Sigmoid colon (tissue), 7 donors: ENCODE measurements around the gene CREB3. TPM values are rescaled to one million over a fixed set of nuclear protein-coding genes. Genes with fewer than 3 reads are reported as not detected.
A peak's percentile ranks its signal among the peaks of the same experiment; 100 is the strongest.

ENCODE experiments used
- DNase-seq: peaks from one replicate; pipeline ENCODE4 v3.0.0-alpha.2; 2019
- H3K27ac ChIP-seq, 4 donors: fragments of 200-600 bp; sonication (generic); one replicate each; pipeline ENCODE4 v1.5.1; 2016 to 2019; ENCODE audit warnings: mild to moderate bottlenecking in 1 of 4
- H3K27me3 ChIP-seq, 3 donors: fragments of 200-600 bp; sonication (generic); one replicate each; pipeline ENCODE4 v1.5.1; 2019; ENCODE audit warnings: mild to moderate bottlenecking in 1 of 3
- H3K36me3 ChIP-seq, 4 donors: fragments of 200-600 bp; sonication (generic); one replicate each; pipeline ENCODE4 v1.5.1; 2016 to 2019
- H3K4me1 ChIP-seq, 4 donors: fragments of 200-600 bp; sonication (generic); one replicate each; pipeline ENCODE4 v1.5.1; 2017 to 2019
- H3K4me3 ChIP-seq, 4 donors: fragments of 200-600 bp; sonication (generic); one replicate each; pipeline ENCODE4 v1.5.1; 2017 to 2019; ENCODE audit warnings: mild to moderate bottlenecking in 2 of 4, moderate library complexity in 1 of 4
- H3K9me3 ChIP-seq, 4 donors: fragments of 200-600 bp in 3 of 4; sonication (generic) in 3 of 4; one replicate each; pipeline versions ENCODE4 v1.5.1 to v1.6.1; 2013 to 2019
- EP300 ChIP-seq, 4 donors: sonication (generic); formaldehyde crosslinking; IDR thresholded peaks; one replicate each; pipeline ENCODE4 v1.6.1; 2017; ENCODE audit warnings: antibody characterized with exemption in 4 of 4
- POLR2A ChIP-seq, 2 donors: fragments of 450-650 bp; IDR thresholded peaks; one replicate each; pipeline ENCODE4 v1.6.1; 2016; ENCODE audit warnings: antibody characterized with exemption in 2 of 2, mild to moderate bottlenecking in 2 of 2, moderate library complexity in 2 of 2
- POLR2AphosphoS5 ChIP-seq, 4 donors: sonication (generic); formaldehyde crosslinking; IDR thresholded peaks; one replicate each; pipeline ENCODE4 v1.6.1; 2017; ENCODE audit warnings: antibody characterized with exemption in 4 of 4
- WGBS, 2 donors: extraction: QIAGEN DNeasy Blood & Tissue Kit; methylation state at CpG; one replicate each; pipeline ENCODE4 v1.1.7; 2013; 5-methylcytosine and 5-hydroxymethylcytosine counted together
- intact Hi-C: fragments of 100-400 bp; cut with DNase I; formaldehyde crosslinking; loops from one replicate; pipeline ENCODE4 v1.15.1; 2023
- polyA plus RNA-seq, 3 donors: library from polyadenylated mRNA; stranded (reverse); fragments of 200-250 nt; gene quantifications; one replicate each; pipeline ENCODE4 v1.2.3, GENCODE V29; 2013
- total RNA-seq, 4 donors: library from RNA; depleted of rRNA; stranded (reverse); fragments of >200 nt; gene quantifications; one replicate each; pipeline ENCODE4 v1.1.0, GENCODE V29; 2016
- TF ChIP-seq, protein P1 (sequence below), 4 experiments: fragments of 450-650 bp in 3 of 4; fragments of 200-600 bp in 1 of 4; IDR thresholded peaks; one replicate each; pipeline ENCODE4 v1.5.1; 2016 to 2019; ENCODE audit warnings: antibody characterized with exemption in 4 of 4, mild to moderate bottlenecking in 3 of 4, moderate library complexity in 2 of 4
- donor health status: healthy with polysubstance abuse.
- donor health status: Bipolar disorder and iron deficiency.
- donor health status: healthy.

Gene CREB3
- total and polyA plus RNA-seq, 7 donors = 31.0 to 82.7 (median 65.9) TPM

DNA sequence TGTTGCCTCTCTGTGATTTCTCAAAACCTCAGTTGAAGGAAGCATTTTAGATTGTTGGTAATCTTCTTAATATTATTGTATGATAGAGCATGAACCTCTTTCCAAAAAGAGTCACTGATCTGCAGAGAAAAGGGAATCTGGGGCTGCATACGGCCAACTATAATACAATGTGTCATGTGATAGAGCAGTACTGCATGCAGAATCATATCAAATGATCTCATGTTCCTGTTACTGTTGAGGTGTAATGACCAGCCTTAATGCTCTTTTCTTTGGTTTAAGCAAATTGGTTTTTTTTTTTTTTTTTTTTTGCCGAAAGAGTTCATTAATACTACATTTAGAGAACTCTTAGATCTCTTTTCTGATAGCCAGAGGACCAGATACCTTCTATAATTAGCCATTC is 34.5 kb downstream of the CREB3 start:
- H3K36me3 ChIP-seq = no peaks in the 10 kb centered on the region
- intact Hi-C loops = no loop called here
- DNase-seq = no peak
- 83 to 88% methylated on average over 2 of the region's 2 CpGs for WGBS, 2 donors
- H3K4me1 ChIP-seq = peaks cover 0 to 19% (median 15%) of the 10 kb centered on the region in 4 donors
- no peak overlapping the region for H3K27ac ChIP-seq
- no peak overlapping the region for H3K4me3 ChIP-seq
- TF ChIP-seq, protein P1, sequence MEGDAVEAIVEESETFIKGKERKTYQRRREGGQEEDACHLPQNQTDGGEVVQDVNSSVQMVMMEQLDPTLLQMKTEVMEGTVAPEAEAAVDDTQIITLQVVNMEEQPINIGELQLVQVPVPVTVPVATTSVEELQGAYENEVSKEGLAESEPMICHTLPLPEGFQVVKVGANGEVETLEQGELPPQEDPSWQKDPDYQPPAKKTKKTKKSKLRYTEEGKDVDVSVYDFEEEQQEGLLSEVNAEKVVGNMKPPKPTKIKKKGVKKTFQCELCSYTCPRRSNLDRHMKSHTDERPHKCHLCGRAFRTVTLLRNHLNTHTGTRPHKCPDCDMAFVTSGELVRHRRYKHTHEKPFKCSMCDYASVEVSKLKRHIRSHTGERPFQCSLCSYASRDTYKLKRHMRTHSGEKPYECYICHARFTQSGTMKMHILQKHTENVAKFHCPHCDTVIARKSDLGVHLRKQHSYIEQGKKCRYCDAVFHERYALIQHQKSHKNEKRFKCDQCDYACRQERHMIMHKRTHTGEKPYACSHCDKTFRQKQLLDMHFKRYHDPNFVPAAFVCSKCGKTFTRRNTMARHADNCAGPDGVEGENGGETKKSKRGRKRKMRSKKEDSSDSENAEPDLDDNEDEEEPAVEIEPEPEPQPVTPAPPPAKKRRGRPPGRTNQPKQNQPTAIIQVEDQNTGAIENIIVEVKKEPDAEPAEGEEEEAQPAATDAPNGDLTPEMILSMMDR (IDR thresholded peaks at IDR 0.05) = no peak
- TF ChIP-seq POLR2AphosphoS5 (IDR thresholded peaks at IDR 0.05) (no peak), EP300 (IDR thresholded peaks at IDR 0.05) (no peak), POLR2A (IDR thresholded peaks at IDR 0.05) (no peak)
- no peaks in the 10 kb centered on the region for H3K9me3 ChIP-seq
- no peaks in the 10 kb centered on the region for H3K27me3 ChIP-seq

DNA sequence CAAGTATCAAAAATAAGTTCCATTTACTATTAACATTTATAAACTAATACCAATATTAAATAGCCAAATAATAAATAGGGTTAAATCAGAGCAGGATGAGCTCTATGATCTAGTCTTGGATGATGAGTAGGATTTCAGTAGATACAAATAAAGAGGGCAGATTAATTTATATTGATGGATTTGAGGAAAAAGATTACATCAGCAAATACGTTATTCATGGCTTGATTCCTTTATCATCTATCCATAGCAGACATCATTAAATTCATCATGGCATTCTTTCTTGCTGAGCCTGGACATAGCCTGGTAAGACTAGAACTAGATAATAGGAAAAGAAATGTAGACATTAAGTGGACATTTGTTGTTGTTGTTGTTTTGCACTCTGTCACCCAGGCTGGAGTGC is 35.0 kb downstream of the CREB3 start:
- no peak overlapping the region for H3K4me3 ChIP-seq
- intact Hi-C loops = no loop called here
- peaks cover 0 to 20% (median 15%) of the 10 kb centered on the region in 4 donors for H3K4me1 ChIP-seq
- no peaks in the 10 kb centered on the region for H3K27me3 ChIP-seq
- H3K36me3 ChIP-seq = no peaks in the 10 kb centered on the region
- no peak for DNase-seq
- H3K9me3 ChIP-seq = no peaks in the 10 kb centered on the region
- TF ChIP-seq POLR2A (IDR thresholded peaks at IDR 0.05) = no peak
- no peak overlapping the region for H3K27ac ChIP-seq
- 90 to 93% methylated on average over 1 of the region's 1 CpG for WGBS, 2 donors

DNA sequence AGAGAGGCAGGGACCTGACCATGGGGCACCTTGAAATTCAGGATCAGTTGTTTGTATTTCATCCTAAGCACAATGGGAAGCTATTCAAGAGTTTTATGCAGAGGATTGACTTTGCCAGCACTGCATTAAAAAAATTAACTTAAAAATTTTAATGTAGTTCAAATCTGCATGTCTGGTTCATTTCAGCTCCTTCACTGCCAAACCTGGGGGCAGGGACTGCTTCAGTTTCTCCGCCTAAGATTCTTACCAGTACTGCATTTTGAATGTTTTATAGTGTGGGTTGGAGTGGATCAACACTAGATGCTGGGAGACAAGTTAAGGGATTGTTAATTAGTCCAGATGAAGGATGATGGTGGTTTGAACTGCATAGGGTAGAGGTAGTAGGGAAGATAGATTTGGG is 37.3 kb downstream of the CREB3 start:
- no peak for DNase-seq
- Histone ChIP-seq H3K27me3 (no peaks in the 10 kb centered on the region), H3K4me3 (no peak overlapping the region), H3K4me1 (peaks cover 0 to 20% (median 15%) of the 10 kb centered on the region in 4 donors), H3K27ac (no peak overlapping the region), H3K36me3 (no peaks in the 10 kb centered on the region), H3K9me3 (no peaks in the 10 kb centered on the region)
- TF ChIP-seq EP300 (IDR thresholded peaks at IDR 0.05) (no peak), POLR2AphosphoS5 (IDR thresholded peaks at IDR 0.05) (no peak), POLR2A (IDR thresholded peaks at IDR 0.05) (no peak)
- TF ChIP-seq, protein P1 (IDR thresholded peaks at IDR 0.05) = no peak
- WGBS, 2 donors = 91 to 93% methylated on average over 1 of the region's 1 CpG
- intact Hi-C loops = no loop called here

DNA sequence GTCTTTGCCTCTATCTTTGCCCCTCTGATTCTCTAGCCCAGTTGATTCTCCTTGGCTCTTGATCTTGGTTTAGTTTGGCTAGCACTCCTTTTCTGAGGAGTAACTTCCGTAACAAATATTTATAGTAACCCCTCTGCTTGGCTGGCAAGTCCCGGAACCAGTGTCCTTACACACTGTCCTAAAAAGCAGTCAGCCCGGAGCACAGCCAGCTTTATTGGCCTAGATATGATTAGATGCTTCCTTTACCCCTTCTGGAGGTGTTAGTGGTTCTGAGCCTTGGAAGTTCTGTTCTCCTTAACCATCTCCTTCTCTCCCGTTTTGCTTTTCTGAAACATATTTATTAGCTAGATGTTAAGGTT is 38.6 kb downstream of the CREB3 start:
- TF ChIP-seq, protein P1 (IDR thresholded peaks at IDR 0.05) = no peak
- TF ChIP-seq POLR2AphosphoS5 (IDR thresholded peaks at IDR 0.05) = peak in 1 of 4 donors; percentile 26
- peak overlapping the region; percentile 36 to 59 (median 56) for H3K27ac ChIP-seq
- no peak overlapping the region for H3K4me3 ChIP-seq
- H3K4me1 ChIP-seq = peaks cover 0 to 20% (median 15%) of the 10 kb centered on the region in 4 donors
- no peaks in the 10 kb centered on the region for H3K27me3 ChIP-seq
- H3K9me3 ChIP-seq = no peaks in the 10 kb centered on the region
- no peaks in the 10 kb centered on the region for H3K36me3 ChIP-seq
- WGBS, 2 donors = 5 to 39% methylated on average over 4 of the region's 4 CpGs
- intact Hi-C loops = no loop called here
- peak; percentile 81 for DNase-seq

DNA sequence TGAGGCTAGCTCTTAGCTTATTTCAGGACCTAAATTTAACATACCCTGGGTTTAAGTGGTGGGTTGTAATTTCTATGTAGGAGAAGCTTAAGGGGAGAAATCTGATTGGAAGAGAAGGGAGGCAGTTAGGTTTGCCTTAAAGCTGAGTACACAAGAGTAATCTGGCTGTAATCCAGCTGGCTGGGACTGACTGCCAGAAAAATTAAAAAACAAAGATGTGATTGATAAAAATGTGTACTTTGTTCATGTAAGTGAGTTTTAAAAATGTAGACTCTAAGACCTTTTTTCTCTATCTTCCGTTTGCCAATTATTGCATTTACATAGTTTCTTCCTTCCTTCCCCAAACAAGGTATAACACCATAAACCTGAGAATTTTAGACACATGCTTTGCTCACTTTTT is 39.1 kb downstream of the CREB3 start:
- H3K36me3 ChIP-seq = no peaks in the 10 kb centered on the region
- no peak overlapping the region for H3K4me3 ChIP-seq
- 4 to 60% methylated on average over 1 of the region's 1 CpG for WGBS, 2 donors
- H3K27me3 ChIP-seq = no peaks in the 10 kb centered on the region
- H3K27ac ChIP-seq = peak overlapping the region; percentile 36 to 59 (median 56)
- TF ChIP-seq EP300 (IDR thresholded peaks at IDR 0.05) (no peak), POLR2AphosphoS5 (IDR thresholded peaks at IDR 0.05) (no peak)
- DNase-seq = no peak
- no peaks in the 10 kb centered on the region for H3K9me3 ChIP-seq
- intact Hi-C loops = no loop called here
- H3K4me1 ChIP-seq = peaks cover 0 to 20% (median 15%) of the 10 kb centered on the region in 4 donors

DNA sequence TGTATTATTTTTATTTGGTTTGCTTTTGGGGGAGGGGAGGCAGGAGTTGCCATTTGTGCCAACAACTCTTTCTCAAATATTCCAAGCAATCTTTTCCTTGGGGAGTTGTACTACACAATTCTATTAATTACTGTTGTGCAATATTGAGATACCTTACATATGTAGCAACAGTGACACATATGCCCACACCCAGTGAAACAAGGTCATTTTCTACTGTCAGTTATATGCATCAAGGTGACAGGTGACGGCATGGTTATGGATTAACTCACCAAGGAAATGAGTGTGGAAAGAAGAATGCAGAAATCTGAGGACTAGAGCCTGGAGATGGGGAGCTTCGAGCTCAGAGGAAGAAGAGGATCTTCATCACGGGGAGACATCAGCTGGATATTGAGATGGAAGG is 39.5 kb downstream of the CREB3 start:
- Histone ChIP-seq H3K27me3 (no peaks in the 10 kb centered on the region), H3K27ac (peak overlapping the region in 1 of 4 donors; percentile 57), H3K4me1 (peaks cover 0 to 20% (median 15%) of the 10 kb centered on the region in 4 donors), H3K9me3 (no peaks in the 10 kb centered on the region), H3K36me3 (no peaks in the 10 kb centered on the region), H3K4me3 (no peak overlapping the region)
- TF ChIP-seq POLR2A (IDR thresholded peaks at IDR 0.05) (no peak), POLR2AphosphoS5 (IDR thresholded peaks at IDR 0.05) (no peak), EP300 (IDR thresholded peaks at IDR 0.05) (no peak)
- TF ChIP-seq, protein P1 (IDR thresholded peaks at IDR 0.05) = no peak
- intact Hi-C loops = no loop called here
- WGBS, 2 donors = 24 to 72% methylated on average over 3 of the region's 3 CpGs
- no peak for DNase-seq
